HG02884 (cell line): ENCODE results near the gene C1orf141.
A peak's percentile ranks its signal among the peaks of the same experiment; 100 is the strongest.
"Not testable (repeated sequence)": the region's sequence is repeated elsewhere in the genome, so short reads cannot be mapped to it uniquely, and the experiment has no call there.

Experiments used
- ATAC-seq: cut with Tn5 transposase; IDR thresholded peaks from one replicate; pipeline ENCODE4 v1.9.1; 2021; ENCODE audit warnings: mild to moderate bottlenecking, moderate library complexity; ENCODE audit not compliant: unreplicated experiment

Gene C1orf141

DNA sequence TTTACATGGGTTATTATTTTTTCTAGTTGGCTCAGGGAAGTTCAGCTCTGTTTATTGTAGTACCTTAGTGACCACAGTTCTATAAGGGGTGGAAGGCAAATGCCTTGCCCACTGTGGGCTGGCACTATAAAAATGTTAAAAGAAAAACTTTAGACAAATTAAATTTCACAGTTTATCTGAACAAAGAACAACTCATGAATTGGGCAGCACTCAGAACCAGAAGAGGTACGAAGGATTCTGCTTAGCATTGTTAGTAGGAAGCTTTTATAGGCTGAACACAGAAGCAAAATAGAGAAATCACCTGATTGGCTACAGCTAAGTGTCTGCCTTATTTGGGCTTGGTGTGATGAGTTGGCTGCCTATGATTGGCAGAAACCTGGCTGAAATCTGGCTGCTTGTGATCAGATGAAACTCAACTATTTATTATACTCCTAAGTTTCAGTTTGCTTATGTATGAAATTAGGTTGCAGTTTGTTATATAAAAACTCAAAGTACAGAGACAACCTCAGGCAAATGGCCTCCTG lies 45.0 kb downstream of the C1orf141 start:
- no peak for ATAC-seq

DNA sequence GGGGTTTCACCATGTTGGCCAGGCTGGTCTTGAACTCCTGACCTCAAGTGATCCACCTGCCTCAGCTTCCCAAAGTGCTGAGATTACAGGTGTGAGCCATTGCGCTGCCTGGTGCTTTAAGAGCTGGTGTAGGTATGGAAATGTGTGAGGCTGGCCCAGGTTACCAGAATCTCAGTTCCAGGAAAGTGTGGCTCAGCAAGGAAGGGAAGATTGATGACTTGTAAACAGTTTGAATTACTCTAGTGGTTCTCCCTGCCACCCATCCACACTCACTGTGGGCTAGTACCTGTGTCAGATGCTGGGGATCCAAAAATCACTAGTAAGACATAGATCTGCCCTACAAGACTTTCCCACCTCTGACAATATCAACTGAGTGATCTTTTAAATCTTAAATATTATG lies 46.3 kb downstream of the C1orf141 start:
- ATAC-seq: no peak

DNA sequence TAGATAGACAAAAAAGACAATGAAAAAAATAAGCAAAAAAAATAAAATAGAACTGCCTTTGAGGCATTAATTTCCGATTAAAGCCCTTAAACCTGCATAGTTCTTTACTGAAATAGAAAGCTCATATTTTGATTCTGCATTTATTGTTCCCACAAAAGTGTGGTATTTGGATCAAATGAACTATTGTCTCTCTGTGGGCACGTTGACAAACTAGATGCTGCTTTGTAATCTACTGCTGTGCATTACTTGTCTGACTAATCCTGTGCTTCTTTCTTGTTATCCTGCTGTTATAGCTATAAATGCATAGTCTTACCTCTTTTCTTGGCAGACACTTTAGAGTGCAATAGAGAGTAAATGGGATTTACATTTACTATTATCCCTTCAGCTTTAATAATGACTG lies 49.4 kb downstream of the C1orf141 start:
- ATAC-seq: no peak

DNA sequence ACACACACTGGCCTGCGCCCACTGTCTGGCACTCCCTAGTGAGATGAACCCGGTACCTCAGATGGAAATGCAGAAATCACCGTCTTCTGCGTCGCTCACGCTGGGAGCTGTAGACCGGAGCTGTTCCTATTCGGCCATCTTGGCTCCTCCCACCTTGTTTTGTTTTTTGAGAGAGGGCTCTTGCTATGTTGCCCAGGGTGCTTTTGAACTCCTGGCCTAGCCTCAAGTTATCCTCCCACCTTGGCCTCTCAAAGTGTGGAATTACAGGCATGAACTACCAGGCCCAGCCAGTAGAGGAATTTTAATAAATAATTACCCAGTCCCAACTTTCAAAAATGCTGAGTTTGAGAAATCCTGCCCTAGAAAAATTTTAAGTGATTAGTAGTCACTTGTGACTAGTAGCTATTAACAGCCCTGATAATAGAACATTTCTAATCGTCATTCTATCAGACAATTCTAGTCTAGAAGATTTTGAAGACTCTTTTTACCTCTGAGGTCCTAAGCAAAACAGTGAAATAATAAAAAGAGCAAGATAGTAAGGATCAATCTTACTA lies 49.9 kb downstream of the C1orf141 start:
- no peak for ATAC-seq

DNA sequence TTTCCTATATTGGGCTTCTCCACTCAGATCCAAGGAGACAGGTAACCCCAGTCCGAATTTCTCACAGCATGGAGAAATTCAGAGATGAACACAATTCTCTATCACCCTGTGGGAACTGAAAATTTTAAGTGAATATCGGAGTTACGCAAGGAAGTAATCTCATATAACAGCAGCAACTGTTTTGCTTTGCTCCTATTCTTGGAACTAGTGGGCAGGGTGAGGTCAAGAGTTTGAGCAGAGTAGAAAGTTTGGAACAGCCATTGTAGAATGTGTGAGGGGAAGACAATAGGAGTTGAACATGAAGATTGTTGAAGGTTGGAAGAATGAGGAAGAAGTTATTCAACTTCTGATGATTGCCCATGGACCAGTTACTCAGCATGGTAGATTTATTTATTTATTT lies 56.5 kb downstream of the C1orf141 start:
- no peak for ATAC-seq

DNA sequence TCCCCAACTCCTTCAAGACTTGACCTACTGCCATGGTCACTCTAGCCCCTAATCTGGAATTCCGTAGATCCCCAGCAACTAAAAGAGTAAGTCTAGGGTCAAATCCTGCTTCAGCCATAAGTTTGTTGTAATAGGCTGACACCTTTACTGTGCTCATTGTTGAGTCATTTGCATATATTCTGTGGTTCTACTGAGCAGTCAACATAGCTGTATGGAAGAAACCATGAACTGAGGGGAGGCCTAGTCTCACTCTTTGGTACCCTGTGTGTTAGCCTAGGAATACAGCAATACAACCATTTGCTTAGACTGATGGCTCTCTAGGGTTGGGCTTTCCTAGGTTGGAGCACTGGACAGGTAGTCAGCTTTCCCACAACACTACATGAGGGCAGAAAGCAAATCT lies 57.2 kb downstream of the C1orf141 start:
- ATAC-seq: no peak

DNA sequence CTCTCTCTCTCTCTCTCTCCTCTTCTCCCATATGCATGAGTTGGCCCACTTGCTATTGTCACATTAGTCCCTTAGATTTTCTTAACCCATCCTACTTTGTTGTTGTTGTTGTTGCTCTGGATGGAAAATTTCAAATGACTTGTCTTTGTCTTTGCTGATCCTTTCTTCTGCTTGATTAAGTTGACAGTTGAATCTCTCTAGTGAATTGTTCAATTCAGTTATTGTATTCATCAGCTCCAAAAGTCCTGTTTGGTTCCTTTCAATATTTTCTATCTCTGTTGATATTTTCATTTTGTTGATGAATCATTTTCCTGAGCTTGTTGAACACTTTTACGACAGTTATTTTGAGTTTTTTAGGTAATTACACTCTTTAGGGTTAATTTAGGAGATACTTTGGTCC lies 62.0 kb downstream of the C1orf141 start:
- ATAC-seq: no peak

DNA sequence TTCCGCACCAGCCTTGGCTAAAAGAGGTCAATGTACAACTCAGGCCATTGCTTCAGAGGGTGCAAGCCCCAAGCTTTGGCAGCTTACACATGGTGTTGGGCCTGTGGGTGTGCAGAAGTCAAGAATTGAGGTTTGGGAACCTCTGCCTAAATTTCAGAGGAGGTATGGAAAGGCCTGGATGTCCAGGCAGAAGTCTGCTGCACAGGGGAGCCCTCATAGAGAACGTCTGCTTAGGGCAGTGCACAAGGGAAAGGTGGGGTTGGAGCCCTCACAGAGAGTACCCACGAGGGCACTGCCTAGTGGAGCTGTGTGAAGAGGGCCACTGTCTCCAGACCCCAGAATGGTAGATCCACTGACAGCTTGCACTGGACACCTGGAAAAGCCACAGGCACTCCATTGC lies 67.1 kb downstream of the C1orf141 start:
- not testable (repeated sequence) for ATAC-seq

DNA sequence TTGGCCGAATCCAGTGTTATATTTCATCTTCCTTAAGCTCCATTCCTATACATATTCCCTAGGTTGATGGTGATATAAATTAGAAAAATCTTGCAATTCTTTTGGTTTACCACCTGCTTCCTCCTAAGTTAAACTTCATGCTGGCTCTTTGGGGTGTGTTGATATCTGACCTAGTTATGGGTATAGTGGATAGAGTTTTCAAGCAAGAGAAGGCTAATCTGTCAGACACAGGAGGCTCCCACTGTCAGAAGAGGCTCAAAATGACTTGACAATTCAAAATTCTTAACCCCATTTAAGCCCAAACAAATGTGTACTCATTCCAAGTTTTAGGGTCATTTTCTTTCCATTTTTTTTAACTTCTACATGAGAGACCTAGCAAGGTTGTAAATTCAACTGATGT lies 72.4 kb downstream of the C1orf141 start:
- no peak for ATAC-seq

DNA sequence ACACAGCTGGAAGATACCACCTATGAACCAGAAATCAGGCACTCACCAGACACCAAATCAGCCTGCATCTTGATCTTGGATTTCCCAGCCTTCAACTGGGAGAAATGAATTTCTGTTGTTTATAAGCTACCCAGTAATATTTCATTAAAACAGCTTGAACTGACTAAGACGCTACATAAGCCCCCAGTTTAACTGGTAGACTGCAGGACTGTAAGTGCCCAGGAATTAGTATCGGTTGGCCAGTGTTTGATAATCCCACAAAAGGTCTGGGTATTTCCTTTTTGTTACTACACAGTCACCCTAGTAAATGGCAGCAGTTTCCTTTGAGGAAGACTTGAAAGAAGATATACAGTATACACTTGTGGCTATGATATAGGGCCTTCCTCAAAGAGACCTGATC lies 73.5 kb downstream of the C1orf141 start:
- ATAC-seq: no peak

DNA sequence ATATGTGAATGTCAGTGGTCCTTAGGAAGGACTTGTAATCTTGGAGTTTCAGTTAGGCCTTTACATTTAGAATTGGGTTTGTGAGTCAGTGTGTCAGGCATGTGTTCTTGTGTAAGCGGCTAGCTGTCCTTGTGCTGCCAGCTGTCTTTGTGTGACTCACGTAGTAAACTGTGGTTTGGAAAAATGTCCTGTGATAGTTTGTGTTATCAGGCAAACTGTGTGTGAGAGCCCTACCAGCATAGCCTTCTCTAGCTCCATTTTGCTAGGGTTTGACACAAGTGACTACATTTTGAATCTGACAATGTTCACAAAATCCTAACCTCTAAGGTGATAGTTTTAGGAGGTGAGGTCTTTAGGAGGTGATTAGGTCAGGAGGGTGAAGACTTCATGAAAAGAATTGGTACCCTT lies 74.0 kb downstream of the C1orf141 start:
- ATAC-seq: no peak

DNA sequence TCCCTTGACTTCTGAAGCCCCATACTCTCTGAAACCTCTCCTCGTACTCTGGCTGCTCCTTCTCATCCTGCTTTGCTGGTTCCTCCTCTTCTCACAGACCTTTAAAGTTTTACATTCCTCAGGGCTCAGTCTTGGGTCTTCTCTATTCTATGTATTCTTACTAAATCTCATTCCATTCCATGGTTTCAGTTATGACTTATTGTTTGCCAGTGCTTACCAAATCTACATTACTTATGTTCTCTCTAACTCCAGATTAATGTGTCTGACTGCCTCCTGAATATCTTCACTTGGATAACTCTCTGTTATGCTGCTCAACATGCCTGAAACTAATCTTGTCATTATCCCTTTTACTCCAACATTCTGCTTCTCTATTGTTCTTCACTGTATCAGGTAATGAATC lies 75.4 kb downstream of the C1orf141 start:
- no peak for ATAC-seq

DNA sequence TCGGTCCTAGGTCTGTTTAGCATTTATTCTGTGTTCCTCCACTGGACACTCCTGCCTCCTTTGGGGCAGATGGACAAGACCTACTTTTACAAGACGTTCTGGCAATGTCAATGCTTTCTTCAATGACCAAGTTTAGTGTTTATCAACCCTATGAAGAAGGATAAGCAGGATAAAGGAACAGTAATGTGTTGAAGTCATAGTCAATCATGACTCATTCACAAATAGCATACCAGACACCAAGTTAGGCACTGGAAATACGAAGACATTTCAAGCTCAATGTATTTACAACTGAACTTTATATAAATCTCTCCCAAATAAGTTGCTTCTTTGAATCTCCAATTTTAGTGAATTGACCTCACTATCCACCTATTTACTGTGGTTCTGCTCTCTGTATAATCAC lies 76.0 kb downstream of the C1orf141 start:
- ATAC-seq: no peak

DNA sequence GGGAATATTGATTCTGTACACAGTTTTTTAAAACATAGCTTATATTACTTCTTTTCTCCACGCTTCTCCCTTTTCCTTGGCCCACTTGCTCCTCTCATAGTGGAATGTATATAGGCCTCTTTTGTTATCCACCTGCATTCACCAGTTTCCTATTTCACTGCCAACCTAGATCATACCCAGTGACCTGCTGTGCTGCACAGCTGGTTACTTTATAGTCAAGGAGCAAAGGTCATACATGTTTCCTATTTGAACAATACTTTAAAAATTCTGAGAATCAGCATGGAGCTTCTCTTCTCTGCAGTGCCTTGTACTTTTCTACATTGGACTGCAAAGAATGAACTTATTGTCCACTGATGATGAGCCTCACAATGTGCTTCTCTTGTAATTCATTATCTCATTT lies 76.5 kb downstream of the C1orf141 start:
- ATAC-seq: no peak

DNA sequence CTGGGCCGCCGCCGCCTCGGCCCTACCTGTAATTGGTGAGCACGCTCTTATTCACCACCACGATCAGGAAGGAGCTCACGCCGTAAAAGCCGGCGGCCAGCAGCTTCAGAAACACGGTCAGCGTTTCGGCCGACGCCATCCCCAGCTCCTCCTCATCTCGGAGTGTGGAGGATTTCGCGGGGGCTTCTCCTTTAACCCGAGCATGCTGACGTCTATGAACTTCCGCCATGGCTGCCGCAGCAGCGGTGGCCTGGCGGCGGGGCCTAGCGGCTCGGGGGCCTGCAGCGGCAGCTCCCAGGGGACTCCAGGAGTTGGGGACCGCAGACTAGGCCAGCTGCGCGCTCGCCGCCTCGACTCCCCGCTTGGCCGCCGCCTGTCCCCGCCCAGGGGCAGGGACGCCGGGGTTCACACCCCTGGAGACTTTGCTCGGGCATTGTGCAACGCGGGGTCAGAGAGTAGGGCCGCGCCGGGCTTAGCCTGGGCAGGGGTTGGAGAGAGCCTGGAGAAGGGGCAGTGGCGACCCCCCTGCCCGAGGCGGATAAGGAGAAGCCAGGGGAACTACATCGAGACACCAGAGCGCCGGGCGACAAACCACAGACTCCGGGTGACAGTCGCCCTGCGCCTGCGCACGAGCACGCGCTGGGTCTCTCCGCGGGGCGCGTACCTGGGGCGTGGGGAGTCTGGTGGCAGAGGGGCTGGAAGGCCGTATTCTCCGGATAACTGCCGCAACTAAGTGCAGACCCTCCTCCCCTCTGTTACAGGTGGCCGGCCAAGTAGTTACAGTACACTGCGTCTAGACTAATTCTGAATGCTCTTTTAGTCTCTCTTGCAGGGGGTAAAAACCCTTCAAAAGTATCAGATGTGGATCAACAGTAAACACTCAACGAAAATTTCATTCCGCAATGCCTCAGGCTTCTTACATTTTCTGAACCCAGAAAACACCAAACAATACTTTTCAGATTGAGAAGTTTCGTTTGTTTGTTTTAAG lies 80.7 kb downstream of the C1orf141 start, which contains the start of gene SLC35D1:
Gene SLC35D1 (minus strand): TSS at position 364 of the 988 bp plus-strand sequence. CDS start 135 bp downstream, at position 229.
- peak; percentile 72 for ATAC-seq

DNA sequence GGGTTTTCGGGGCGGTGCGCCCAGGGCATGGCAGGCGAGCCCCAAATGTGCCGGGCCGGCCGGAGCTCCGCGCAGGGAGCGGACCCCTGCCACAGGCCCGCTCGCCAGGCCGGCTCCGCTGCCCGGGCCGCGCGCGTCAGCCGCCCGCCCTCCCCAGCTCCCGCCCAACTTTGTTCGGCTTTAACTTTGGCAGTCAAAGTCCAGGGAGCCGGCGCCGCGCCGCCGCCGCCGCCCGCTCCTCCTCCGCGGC lies 81.3 kb downstream of the C1orf141 start:
- ATAC-seq: peak; percentile 31

DNA sequence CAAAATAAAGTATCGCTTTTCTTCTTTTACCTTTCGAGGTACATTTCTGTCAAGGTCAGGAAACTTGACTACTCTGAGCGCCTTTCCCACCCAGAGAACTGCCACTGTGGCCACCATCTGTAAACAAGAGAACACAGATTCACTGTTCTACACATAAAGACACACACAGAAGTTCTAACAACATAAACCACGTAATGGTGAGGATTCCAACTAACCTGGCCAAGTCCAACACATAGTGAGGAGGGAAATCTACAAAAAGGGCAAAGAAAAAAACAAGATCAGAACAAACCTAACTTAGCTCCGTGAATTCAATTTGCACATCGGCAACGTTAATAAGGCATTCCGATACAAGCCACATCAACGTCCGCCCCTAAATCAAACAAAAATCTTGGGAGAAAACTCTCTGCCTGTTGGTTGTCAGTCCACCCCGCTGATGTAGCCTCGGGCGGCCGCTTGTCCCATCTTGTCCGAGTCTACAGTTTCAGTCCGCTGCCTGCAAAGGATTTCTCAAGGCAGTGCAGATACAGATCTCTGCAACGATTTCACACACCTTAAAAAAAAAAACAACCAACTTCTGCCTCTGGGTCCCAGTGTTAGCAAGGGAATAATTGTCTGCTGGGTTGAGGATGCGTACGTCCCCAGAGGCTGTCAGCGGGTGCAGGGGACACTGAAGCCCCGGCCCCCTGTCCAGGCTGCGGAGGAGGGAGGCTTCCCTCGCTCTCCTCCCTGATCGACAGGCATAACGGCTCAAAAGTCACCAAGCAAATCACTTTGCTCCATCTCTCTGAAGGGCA lies 81.8 kb downstream of the C1orf141 start:
- ATAC-seq: peak; percentile 31

DNA sequence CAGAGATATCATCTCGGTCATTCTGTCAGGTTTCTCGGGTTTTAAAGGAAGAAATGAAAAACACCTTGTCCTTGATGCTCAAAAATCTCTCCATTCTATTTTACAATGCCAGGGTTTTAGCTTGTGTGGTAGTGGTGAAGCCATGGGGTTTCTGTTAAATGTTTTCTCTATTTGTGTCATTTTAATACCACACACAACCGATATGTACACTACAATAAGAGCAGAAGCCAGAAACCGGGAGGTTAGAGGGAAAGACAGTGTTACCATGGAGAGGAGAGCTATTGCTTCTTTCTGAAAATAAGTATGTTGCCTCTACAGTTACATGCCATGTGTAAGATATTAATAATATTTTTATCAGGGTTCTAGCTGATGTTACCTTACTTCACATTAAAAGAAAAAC lies 83.6 kb downstream of the C1orf141 start:
- ATAC-seq: no peak

DNA sequence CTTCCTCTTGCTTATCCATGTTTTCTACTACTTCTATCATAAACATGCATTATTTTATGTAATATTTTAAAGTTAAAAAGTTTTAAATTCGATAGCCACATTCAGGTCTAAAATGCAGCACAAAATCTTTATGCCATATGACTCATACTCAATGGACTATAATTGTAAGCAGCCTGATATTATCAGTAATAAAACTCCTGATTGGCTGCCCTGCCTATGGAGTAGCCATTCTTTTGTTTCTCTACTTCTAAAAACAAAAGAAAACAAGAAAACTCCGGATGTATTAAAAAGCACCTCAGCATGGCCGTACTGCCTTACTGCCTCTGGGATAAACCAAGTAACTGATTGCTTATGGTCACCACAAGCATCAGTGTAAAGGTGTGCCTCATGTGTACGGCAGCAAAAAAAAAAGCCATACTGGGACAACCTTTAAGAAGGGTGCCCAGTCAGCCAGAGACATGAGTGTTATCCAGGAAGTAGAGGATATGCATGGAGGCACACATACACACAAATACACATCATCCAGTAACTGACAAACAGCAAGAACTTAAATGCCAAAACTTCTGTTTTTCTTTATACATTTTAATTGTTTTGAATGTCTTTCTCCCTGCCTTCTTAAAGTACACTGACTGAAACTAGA lies 90.0 kb downstream of the C1orf141 start:
- no peak for ATAC-seq

DNA sequence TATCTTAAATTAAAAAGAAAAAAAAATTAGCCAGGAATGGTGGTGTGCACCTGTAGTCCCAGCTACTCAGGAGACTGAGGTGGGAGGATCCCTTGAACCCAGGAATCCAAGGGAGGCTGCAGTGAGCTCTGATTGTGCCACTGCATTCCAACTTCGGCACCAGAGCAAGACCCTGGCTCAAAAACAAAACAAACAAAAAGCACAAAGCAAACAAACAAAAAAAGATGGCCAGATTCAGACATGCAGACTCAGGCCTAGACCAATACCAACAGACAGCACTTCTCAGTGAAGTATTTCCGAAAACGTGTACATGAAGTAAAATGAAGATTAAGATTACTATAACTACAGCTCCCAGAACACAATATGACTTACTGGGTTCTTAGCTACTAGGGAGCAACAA lies 91.4 kb downstream of the C1orf141 start:
- ATAC-seq: no peak
